ENCODE data around the gene GATD1.

GATD1 gene

GRCh38 chr11:808427-809286, 31.4 kb upstream of the GATD1 start:
- ChIA-PET CTCF (interaction anchor here (1.1 kb wide), 1 partner anchor 10 kb away, joined by 3 read pairs; no protein-coding TSS in a partner anchor), POLR2A (interaction anchor here (0.8 to 1.8 kb wide), 9 partner anchors 10 to 263 kb away, joined by 3 to 35 read pairs (median 4); partner anchors contain the start of genes CD151, PNPLA2 and TSPAN4)
- no peak for TF ChIP-seq CTCF (IDR thresholded peaks at IDR 0.05; ENCODE audit: insufficient read depth, low read length, missing control alignments)
- H3K4me3 ChIP-seq (ENCODE audit: low read depth, low read length) = peak overlapping the region; percentile 89
- no peak for DNase-seq (ENCODE audit: low read depth, low spot score)

GRCh38 chr11:804599-804964, 27.3 kb upstream of the GATD1 start:
- ChIA-PET CTCF (no interaction called here), POLR2A (interaction anchor here (0.5 to 1.9 kb wide), 3 partner anchors 9 to 39 kb away, joined by 3 to 11 read pairs (median 6); partner anchors contain the start of gene PNPLA2)
- DNase-seq (ENCODE audit: low read depth, low spot score) = no peak
- TF ChIP-seq CTCF (IDR thresholded peaks at IDR 0.05; ENCODE audit: insufficient read depth, low read length, missing control alignments) = no peak
- H3K4me3 ChIP-seq (ENCODE audit: low read depth, low read length) = peak overlapping the region; percentile 63

DNA sequence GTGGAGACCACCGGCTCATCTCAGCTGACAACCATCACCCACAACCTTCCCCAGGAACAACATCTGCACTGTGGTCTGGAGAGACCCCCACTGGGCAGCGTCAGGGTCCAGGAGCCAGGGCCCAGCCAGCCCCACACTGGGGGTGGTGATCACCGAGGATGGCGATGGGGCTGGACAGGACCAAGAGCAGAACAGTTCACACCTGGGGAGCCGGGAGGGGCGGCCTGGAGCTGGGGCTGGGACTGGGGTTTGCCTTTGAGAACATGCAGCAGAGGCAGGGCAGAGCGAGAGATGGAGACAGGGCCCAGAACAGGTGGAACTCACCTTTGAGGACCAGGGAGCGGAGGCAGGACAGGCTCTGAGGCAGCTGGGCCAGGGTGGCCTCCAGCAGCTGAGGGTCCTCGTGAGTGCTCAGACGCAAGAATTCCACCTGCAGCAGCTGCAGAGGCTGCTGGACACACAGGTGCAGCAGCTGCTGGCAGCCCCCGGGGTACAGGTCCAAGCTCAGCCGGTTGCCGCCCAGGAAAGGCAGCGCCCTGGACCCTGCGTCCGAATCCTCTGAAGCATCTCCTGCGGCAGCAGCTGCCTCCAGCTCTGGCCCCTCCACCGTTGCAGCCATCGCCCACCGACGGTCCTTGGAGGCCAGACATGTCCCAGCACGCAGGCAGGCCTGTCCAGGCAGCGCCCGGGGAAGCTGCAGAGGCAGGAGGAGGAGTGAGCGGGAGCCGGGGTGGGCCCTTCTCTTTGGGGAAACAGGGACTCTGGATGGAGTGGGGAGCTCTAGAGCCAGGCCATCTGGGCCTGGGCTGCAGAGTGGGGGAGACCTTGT, 26.7 kb upstream of the GATD1 start:
- DNase-seq (ENCODE audit: low read depth, low spot score) = no peak
- ChIA-PET CTCF (no interaction called here), POLR2A (interaction anchor here (0.5 to 1.3 kb wide), 2 partner anchors 8 to 39 kb away, joined by 3 to 11 read pairs; no protein-coding TSS in a partner anchor)
- TF ChIP-seq CTCF (IDR thresholded peaks at IDR 0.05; ENCODE audit: insufficient read depth, low read length, missing control alignments) = no peak
- H3K4me3 ChIP-seq (ENCODE audit: low read depth, low read length) = peak overlapping the region; percentile 63

DNA sequence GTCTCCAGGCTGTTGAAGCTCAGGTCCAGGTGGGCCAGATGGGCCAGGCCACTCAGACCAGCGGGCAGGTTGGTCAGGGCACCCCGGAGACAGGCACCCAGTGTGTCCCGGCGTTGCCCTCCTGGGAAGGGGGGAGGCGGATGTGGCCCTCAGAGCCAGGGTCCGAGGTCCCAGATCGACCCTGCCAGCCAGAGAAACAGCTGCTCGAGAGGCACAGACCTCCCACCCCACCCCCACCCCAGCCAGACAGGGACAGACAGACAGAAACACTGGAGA, 26.1 kb upstream of the GATD1 start:
- ChIA-PET CTCF (no interaction called here), POLR2A (interaction anchor here (1.3 kb wide), 1 partner anchor 8 kb away, joined by 11 read pairs; no protein-coding TSS in a partner anchor)
- H3K4me3 ChIP-seq (ENCODE audit: low read depth, low read length) = peak overlapping the region; percentile 63
- no peak for DNase-seq (ENCODE audit: low read depth, low spot score)
- TF ChIP-seq CTCF (IDR thresholded peaks at IDR 0.05; ENCODE audit: insufficient read depth, low read length, missing control alignments) = no peak

- peak overlapping the region; percentile 63 for H3K4me3 ChIP-seq (ENCODE audit: low read depth, low read length)
- POLR2A ChIA-PET = no interaction called here
- TF ChIP-seq CTCF (IDR thresholded peaks at IDR 0.05; ENCODE audit: insufficient read depth, low read length, missing control alignments) = no peak
- CTCF ChIA-PET = no interaction called here
- no peak for DNase-seq (ENCODE audit: low read depth, low spot score)
Observed at GRCh38 chr11:802693-803466, 25.6 kb upstream of the GATD1 start.
